ENCODE results near the gene P2RX4.
"Not testable (repeated sequence)": the region's sequence is repeated elsewhere in the genome, so short reads cannot be mapped to it uniquely, and the experiment has no call there.

The P2RX4 gene

DNA sequence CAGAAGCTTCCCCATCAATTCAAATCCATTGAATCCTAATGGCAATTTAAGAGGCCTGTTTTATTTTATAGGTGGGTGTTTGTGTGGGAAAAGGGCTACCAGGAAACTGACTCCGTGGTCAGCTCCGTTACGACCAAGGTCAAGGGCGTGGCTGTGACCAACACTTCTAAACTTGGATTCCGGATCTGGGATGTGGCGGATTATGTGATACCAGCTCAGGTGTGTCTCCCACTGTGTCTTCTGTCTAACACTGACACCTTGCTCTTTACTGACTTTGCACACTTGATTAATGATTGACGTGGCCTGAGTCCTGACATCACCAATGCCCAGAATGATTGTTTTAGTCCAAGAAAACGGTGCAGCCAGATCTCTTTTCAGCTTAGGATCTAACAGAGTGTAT lies 7.1 kb downstream of the P2RX4 start:
- H3K4me3 ChIP-seq (ENCODE audit: low read length) = no peak overlapping the region
- no peak for DNase-seq (ENCODE audit: low read depth, low spot score)

DNA sequence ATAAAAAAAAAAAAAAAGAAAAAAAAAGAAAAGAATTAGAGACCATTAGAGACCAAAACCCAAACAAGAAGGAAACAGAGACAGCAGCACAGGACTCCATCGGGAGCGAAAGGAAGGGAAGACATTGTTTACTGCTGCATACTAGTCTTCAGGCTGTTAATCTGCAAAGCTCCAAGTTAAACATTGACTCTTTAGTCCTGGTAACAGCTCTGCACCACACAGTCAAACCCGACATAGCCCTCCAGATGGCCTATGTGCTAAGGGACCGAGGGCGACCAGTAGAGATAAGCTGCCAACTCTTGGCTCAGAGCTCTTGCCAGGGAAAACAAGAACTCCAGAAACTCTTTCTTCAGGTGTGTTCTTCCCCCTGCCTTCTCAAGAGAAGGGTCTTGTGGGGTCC lies 7.8 kb downstream of the P2RX4 start:
- H3K4me3 ChIP-seq (ENCODE audit: low read length) = no peak overlapping the region
- no peak for DNase-seq (ENCODE audit: low read depth, low spot score)

DNA sequence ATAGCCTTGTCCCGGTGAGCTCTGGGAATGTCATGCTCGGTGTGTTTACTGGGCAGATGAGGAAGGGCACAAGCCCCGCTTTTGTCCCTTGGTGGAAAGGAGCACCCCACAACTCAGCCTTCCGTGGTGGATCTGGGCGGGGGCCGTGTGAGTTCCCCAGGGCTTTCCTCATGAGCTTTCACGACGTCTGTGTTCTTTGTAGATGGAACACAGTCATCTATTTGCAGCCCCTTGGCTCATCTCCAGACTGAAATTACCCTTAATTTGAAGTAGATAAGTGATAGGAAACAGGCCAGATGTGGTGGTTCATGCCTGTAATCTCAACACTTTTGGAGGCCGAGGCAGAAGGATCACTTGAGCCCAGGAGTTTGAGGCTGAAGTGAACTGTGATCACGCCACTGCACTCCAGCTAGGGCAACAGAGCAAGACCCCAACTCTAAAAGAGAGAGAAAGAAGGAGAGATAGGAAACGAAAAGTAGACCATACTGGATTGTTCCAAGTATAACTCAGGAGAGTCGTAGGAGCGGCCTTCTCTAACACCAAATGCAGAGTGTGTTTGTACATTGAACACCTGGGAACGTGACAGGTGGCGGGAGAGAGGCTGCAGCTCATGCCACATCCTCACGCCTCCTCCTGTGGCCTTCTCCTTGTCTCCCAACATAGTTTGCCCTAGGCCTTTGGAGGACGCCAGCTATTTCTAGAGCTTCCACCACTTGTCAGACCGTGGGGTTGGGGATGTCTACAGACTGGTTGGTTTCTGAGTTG lies 8.8 kb downstream of the P2RX4 start:
- no peak for DNase-seq (ENCODE audit: low read depth, low spot score)
- no peak overlapping the region for H3K4me3 ChIP-seq (ENCODE audit: low read length)

DNA sequence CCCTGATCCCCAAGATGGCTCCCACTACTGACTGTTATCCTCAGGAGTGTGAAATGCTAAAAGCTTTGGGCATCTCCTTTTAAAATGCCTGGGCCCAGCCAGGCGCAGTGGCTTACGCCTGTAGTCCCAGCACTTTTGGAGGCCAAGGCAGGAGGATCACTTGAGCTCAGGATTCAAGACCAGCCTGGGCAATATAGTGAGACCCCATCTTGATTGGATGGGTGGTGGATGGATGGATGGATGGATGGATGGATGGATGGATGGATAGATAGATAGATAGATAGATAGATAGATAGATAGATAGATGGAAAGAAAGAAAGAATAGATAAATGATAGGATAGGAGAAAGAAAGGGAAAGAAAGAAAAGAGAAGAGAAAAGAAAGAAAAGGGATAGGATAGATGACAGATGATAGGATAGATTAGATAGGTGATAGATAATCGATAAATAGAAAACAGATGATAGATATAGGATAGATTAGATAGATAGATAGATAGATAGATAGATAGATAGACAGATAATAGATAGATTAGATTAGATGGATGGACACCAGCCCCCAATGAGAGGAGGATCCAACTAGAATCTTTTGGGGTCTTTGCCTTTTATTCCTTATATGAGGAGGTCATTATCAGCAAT lies 9.5 kb downstream of the P2RX4 start:
- DNase-seq (ENCODE audit: low read depth, low spot score) = no peak
- no peak overlapping the region for H3K4me3 ChIP-seq (ENCODE audit: low read length)

DNA sequence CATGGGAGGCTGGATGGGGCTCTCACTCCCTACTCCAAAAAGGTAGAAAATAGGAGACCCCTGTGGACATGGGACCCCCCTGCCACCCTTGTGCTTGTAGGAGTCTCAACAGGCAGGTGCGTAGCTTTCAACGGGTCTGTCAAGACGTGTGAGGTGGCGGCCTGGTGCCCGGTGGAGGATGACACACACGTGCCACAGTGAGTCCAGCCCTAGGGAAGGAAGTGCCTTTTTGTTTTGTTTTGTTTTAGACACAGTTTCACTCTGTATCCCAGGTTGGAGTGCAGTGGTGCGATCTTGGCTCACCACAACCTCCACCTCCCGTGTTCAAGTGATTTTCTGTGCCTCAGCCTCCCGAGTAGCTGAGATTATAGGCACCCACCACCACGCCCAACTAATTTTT lies 12.9 kb downstream of the P2RX4 start:
- no peak for DNase-seq (ENCODE audit: low read depth, low spot score)
- H3K4me3 ChIP-seq (ENCODE audit: low read length) = no peak overlapping the region

DNA sequence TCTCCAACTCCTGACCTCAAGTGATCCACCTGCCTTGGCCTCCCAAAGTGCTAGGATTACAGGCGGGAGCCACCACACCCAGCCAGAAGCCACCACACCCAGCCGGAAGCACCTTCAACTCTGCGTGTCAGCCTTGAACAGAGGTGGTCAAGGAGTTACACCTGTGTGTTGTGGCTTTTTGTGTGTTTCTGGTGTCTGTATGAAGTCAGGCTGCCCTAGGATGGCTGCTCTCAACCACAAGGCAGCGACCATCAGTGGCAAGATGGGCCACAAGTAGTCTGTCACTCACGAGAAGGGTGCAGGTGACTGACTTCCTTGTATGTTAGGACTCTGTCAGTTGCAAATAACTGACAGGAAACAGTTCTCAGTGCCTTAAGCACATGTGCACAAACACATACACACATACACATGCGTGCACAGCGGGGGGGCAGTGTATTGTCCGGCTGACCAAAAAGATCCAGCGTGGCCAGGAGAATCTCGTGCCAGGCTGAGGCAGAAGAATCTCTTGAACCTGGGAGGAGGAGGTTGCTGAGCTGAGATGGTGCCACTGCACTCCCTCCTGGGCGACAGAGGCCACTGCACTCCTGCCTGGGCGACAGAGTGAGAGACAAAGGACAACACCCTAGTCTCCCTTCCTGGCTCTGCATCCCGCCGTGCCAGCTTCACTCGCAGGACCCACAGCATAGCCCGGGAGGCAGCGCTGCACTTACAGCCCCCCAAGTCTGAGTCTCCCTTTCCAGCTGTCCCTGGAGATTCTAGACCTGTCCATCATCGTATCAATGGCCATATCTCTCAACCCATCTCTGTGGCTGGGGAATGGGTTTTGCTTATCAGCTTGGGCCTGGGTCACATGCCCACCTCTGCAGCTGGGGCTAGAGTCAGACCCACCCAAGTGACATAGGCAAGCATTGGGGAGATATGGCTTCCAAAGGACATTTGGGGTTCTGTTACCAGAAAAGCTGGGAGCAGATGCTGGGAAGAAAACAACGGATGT lies 13.7 kb downstream of the P2RX4 start:
- DNase-seq (ENCODE audit: low read depth, low spot score) = peak; percentile 87
- no peak overlapping the region; the same call in 1 of the 2 replicates for H3K4me3 ChIP-seq (ENCODE audit: low read length)

DNA sequence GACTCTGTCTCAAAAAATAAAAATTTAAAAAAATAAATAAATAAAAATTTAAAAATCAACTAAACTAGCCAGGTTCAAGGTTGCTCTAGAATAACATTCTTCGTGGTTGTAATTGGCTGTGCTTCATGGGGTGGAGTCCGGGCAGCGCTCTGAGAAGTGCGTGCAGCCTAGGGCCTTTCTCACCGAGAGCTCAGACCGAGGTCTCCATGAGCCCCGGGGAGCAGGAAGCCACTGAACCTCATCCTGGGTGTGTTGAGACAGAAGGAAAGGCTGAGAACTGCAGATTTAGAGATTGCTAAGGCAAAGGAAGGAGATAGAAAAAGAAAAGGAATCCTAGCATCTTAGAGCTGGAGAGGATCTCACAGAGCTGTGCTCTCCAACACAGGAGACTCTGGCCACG lies 14.7 kb downstream of the P2RX4 start:
- no peak overlapping the region; the same call in 1 of the 2 replicates for H3K4me3 ChIP-seq (ENCODE audit: low read length)
- peak; percentile 77 for DNase-seq (ENCODE audit: low read depth, low spot score)

DNA sequence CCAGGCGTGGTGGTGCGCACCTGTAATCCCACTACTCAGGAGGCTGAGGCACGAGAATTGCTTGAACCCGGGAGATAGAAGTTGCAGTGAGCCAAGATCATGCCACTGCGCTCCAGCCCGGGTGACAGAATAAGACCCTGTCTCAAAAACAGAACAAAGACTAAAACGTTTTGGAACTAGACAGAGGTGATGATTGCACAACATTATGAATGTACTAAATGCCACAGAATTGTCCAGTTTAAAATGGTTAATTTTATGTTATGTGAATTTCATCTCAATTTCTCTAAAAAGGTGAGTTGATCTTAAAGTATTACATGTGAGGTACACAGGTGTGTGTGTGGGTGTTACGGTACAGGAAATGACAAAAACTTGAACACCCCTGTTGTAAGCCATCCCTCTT lies 16.5 kb downstream of the P2RX4 start:
- H3K4me3 ChIP-seq (ENCODE audit: low read length) = no peak overlapping the region
- no peak for DNase-seq (ENCODE audit: low read depth, low spot score)

DNA sequence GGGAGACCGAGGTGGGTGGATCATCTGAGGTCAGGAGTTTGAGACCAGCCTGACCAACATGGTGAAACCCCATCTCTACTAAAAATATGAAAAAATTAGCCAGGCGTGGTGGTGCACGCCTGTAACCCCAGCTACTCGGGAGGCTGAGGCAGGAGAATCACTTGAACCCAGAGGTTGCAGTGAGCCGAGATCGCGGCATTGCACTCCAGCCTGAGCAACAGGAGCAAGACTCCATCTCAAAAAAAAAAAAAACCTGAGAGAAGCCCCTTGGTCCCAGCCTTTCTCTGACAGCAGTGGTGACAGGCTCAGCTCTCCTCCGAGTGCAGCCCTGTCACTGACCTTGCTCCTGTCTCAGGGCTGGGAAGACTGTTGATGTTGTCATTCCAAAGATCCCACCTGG lies 16.9 kb downstream of the P2RX4 start:
- H3K4me3 ChIP-seq (ENCODE audit: low read length) = not testable (repeated sequence)

DNA sequence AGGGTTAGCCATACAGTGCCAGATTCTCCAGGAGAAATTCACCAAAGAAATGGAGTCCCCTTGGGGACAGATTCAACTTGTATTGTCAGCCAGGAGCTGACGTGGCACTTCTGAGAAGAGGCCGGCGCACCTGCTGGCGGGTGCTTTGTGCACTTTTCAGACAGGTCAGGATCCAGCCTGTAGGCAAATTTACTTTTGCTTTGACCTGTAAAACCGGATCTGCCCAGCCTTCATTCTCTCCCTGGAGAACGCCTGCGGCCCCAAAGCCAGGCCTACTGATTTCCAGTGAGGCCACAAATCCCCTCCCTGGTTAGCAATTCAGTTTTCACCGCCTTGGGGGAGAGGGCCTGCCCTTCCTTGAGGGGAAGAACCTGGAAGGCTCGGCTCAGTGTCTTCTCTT lies 17.4 kb downstream of the P2RX4 start:
- no peak for DNase-seq (ENCODE audit: low read depth, low spot score)
- H3K4me3 ChIP-seq (ENCODE audit: low read length) = no peak overlapping the region

More for the DNA sequence above, 16.9 kb downstream of the P2RX4 start:
- DNase-seq (ENCODE audit: low read depth, low spot score) = not testable (repeated sequence)

DNA sequence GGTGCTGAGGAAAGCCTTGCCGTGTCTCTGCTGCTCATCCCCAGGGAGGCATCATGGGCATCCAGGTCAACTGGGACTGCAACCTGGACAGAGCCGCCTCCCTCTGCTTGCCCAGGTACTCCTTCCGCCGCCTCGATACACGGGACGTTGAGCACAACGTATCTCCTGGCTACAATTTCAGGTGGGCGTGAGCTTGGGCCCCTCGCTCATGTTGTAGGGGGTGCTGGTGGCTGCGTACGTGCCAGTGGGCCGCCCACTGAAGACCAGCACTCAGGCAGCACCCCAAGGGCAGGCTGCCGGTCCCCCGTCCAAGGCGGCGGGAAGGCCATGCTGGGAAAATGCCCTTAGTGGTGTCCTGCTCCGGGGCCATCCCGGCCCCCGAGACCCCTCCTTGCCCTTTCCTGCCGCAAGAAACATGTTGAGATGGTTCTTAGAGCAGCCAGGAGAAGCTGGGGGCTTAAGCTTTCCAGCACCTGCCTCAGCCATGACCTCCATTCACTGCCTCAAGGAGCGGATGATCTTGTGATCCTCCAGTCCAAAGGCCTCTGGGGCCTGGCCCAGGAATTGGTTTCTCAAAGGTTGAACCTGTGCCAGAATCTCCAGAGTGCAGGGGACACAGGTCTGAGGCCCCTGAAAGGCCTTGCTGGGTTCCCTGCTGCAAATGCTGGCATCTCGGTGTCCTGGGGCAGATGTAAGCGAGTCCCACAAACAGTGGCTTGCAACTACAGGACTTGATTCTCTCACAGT lies 19.2 kb downstream of the P2RX4 start:
- DNase-seq (ENCODE audit: low read depth, low spot score) = no peak
- H3K4me3 ChIP-seq (ENCODE audit: low read length) = no peak overlapping the region

DNA sequence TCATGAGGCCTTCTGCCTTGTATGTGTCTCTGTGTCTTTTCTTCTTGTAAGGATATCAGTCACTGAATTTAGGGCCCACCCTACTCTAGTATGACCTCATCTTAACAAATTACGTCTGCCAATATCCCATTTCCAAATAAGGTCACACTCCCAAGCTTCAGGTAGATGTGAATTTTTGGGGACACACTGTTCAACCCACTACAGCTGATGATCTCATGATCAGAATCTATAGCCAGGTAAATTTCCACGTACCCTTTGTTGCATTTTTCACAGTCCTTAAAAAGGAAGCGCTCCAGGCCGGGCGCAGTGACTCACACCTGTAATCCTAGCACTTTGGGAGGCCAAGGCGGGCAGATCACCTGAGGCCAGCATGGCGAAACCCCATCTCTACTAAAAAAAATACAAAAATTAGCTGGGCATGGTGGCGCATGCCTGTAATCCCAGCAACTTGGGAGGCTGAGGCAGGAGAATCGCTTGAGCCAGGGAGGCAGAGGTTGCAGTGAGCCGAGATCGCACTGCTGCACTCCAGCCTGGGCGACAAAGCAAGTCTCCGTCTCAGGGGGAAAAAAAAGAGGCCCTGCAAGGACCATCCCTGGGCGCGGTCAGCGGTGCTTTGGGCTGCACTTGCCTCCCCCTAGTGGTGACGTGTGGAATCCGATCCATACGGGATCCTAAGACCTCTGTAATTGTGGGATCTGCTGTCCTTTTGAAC lies 20.1 kb downstream of the P2RX4 start:
- not testable (repeated sequence) for H3K4me3 ChIP-seq (ENCODE audit: low read length); DNase-seq (ENCODE audit: low read depth, low spot score)

DNA sequence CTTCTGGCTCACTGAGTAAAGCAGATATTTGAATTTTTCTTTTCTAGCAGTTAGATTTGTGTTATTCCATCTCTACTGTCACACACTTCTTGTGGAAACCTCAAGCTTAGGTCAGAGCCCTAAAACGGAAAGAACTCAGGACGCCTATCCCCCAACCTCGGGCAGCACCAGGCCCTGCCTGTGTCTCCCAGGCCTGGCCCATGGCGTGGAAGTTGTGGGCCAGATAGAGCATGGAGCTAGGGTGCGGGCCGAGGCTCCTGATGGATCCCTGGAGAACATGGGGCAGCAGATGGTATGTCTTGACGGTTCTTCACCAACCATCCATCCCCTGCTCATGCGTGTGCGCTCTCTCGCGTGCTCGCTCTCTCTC lies 20.6 kb downstream of the P2RX4 start:
- DNase-seq (ENCODE audit: low read depth, low spot score) = no peak

DNA sequence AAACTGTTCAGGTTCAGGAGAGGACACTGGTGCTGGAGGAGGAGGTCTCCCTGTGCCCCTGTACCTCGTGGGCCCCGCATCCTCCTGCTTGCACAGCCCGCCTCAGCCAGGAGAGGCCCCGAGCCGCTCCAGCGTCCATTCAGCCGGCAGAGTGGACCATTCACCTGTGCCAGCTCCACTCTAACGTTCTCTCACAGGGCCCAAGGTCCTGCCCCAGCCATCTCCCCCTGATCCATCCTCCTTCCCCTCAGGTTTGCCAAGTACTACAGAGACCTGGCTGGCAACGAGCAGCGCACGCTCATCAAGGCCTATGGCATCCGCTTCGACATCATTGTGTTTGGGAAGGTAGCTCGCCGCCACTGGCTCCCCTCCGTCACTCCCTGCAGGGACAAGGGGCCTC lies 22.2 kb downstream of the P2RX4 start:
- DNase-seq (ENCODE audit: low read depth, low spot score) = no peak
- no peak overlapping the region for H3K4me3 ChIP-seq (ENCODE audit: low read length)

More for the DNA sequence above, 20.6 kb downstream of the P2RX4 start:
- H3K4me3 ChIP-seq (ENCODE audit: low read length) = no peak overlapping the region

DNA sequence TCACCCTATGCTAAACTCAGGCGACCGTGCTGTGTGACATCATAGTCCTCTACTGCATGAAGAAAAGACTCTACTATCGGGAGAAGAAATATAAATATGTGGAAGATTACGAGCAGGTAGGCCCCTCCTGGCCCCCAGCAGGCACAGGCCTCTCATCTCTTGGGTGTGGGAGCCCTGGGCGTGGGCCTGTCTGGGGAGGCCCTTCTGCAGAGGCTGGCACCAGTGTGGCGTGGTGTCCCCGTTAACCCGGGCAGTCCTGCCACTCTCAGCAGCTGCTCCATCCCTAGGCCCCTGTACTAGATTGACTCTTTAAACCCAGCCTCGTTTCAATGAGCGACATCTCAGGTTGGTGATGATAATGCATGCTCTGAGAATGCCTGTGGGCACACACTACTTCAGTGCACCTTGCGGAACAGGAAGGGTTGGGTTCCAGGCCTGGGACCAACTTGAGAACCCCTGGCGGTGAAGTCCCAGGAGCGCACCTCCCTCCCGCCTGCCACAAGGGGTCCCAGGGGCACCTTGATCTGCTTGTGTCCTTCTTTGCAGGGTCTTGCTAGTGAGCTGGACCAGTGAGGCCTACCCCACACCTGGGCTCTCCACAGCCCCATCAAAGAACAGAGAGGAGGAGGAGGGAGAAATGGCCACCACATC lies 23.2 kb downstream of the P2RX4 start:
- H3K4me3 ChIP-seq (ENCODE audit: low read length) = no peak overlapping the region
- no peak for DNase-seq (ENCODE audit: low read depth, low spot score)

DNA sequence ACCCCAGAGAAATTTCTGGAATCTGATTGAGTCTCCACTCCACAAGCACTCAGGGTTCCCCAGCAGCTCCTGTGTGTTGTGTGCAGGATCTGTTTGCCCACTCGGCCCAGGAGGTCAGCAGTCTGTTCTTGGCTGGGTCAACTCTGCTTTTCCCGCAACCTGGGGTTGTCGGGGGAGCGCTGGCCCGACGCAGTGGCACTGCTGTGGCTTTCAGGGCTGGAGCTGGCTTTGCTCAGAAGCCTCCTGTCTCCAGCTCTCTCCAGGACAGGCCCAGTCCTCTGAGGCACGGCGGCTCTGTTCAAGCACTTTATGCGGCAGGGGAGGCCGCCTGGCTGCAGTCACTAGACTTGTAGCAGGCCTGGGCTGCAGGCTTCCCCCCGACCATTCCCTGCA lies 23.7 kb downstream of the P2RX4 start:
- no peak overlapping the region for H3K4me3 ChIP-seq (ENCODE audit: low read length)
- DNase-seq (ENCODE audit: low read depth, low spot score) = no peak

DNA sequence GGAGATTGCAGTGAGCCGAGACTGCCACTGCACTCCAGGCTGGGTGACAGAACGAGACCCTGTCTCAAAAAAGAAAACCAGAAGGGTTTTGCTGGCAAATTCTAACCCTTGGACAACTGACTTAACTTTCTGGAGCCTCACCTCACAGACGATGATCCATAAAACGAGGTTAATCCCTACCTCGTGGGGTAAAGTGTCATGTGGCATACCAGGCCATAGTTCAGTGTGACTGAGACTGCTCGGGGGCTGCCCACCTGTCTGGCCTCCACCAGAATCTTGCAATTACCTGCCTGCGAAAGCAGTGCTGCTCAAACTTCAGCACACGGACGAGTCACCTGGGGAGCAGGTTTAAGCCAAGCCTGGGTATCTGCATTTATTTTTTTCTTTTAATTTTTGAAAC lies 26.8 kb downstream of the P2RX4 start:
- H3K4me3 ChIP-seq (ENCODE audit: low read length) = no peak overlapping the region
- DNase-seq (ENCODE audit: low read depth, low spot score) = no peak

DNA sequence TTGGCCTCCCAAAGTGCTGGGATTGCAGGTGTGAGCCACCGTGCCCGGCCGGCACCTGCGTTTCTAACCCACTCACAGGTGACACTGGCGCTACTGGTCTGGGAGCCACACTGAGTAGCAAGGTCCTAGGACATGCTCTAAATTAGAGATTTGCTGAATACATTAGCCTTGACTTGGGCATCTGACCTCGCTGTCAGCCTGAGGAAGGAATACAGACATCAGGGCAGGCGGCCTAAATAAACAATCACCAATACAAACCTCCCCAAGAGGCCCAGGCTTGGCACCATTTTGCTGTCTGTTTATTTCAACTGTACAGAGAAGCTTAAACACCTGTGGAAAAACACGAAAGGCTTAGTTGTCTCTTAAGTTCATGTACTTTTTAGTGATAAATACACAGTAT lies 27.5 kb downstream of the P2RX4 start:
- no peak for DNase-seq (ENCODE audit: low read depth, low spot score)
- no peak overlapping the region for H3K4me3 ChIP-seq (ENCODE audit: low read length)

Measured in Jurkat, Clone E6-1 (cell line).